Eye (tissue), 1 donor: Measurements from ENCODE around the gene SLC4A4.

Source experiments
- DNase-seq: peaks from one replicate; pipeline ENCODE4 v3.0.0-alpha.2; 2015

The SLC4A4 gene

DNA sequence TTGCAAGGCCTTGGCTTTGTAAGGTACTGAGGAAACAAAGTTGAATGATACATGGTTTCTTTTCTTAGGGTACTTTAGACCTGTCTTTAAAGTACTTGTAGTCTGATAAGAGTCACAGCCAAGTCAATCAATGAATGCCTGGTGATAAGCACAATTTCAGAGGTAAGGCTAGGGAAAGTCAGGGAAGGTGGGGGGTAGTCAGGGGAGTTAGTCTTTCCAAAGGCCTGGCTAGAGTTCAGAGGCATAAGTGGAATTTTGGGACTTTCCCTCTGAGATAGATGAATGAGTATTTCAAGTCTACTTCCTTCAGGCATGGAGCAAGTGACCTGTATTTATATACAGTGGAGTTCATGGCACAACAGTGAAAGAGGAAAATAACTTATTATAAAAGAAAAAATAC lies 78.3 kb downstream of the SLC4A4 start:
- no peak for DNase-seq

DNA sequence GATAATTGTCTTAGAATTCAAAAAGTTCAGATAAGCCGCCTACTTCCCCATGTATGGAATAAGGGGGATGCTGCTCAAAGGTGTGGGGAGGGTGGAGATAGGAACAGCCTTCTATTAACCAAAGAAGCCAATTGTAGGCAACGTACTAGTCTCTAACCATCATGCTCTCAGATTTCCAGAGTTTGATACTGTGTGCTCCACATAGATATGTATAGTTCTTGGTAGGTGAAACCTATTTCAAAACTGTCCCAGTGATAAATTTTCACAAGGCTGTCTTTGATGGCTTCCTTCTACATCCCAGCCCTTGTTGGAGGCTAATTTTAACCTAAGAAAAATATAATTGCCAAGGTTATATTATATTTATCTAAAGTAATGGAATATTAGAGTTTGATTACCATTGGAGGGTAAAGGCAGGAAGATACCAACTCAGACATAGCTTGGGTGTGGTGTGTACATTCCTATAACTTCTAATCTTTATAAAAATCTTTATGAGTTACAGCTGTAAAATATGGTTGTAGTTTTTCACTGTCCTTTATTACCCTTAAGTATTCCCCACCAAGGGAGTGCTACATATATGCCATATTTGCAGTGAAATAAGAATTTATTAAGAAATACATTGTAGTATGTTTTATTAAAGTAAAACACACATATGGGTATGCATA lies 87.7 kb downstream of the SLC4A4 start:
- no peak for DNase-seq

GRCh38 chr4:71429106-71429505 lies 90.3 kb downstream of the SLC4A4 start:
- DNase-seq = no peak

DNA sequence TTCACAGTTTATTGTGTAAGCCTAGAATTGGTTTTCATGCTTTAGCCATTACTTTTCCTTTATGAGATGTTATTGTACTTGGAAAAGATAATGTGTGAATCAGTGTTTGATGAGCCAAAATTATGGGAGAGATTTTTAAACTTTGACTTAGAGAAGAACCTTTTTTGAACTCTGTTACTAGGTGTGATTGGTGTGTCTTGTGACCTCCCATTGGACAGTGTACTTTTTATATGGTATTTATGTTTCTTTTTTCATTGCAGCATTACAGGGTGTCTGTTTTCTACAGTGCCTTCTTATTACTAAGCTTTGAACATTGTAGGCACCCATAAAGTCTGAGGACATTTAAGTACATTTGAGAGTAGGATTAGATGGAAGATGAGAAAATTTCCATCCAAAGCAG lies 91.1 kb downstream of the SLC4A4 start:
- DNase-seq = no peak

- no peak for DNase-seq
Observed at GRCh38 chr4:71430609-71431008, 91.8 kb downstream of the SLC4A4 start.

DNA sequence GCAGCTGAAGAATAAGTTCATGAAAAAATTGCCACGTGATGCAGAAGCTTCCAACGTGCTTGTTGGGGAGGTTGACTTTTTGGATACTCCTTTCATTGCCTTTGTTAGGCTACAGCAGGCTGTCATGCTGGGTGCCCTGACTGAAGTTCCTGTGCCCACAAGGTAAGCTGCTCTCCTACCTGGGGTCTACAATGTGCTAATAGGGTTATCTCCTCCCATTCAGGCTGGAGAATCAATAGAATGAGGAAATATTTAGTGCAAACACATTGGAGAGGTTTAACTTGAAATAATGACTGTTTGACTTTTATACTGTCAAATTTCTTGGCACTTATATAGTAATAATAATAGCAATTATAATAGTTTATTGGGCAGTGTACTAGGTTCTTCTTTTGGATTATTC lies 101.8 kb downstream of the SLC4A4 start:
- no peak for DNase-seq

DNA sequence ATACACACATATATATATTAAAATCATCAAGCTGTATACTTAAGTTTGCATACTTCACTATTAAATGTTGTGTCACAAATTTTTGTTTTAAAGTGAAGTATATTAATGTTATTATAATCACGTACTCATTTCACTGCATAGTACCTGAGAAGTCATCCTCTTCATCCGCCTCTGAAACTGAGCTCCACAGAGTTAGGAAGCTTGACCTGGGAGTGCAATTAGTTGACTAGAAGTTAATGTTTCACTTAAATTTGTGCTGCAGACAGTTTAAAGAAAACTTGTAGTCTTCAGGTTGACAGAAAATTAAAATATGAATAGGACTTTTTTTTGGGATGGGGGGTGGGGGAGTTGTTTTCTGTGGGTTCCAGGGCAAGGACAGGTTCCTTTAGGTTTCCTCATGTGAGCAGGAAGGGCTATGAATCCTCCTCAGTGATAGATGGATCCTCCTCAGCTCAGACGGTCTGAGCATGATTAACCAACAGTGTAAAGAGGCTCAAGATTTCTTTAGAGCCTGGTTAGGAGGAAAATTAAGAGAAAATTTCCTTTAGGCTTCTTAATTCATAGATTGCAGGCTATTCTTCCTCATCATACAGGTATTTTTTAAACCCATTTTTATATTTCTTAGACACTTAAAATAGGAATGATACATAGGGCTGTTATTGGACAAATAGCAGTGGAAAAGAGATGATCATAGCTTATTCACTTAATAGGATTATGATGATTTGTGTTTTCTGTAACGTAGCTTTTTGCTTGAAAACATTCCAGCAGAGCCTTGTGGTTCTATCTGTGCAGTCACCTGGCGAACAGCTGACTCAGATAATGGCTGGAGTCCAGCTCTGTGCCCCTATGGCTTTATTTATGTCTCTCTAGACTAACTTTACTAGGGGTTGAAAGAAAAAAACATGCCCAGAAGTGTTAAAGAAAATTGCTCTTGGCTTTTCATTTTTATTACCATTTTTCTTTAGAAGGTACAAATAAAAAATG lies 102.7 kb downstream of the SLC4A4 start:
- peak; percentile 18 for DNase-seq

- peak; percentile 24 for DNase-seq
Observed at GRCh38 chr4:71442336-71442735, 103.5 kb downstream of the SLC4A4 start.

DNA sequence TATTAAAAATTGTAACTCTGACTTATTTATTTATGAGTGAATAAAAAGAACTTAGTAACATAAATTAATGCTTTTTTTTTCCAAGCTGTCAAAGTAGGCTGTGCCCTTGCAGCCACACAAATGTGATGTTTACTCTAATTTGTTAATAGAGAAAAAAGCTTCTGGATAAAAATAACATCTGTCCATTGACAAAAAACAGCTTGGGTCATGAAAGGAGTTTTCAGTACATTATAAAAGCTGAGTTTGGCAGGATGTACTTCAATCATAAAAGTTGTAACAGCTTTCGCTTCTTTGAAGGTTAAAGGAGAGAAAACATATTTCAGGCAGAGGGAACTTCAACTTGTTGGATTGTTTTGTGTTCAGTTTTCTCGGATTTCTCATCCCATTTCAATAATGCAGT lies 105.6 kb downstream of the SLC4A4 start:
- no peak for DNase-seq

GRCh38 chr4:71445811-71446210 lies 107.0 kb downstream of the SLC4A4 start:
- no peak for DNase-seq

GRCh38 chr4:71446479-71447081 lies 107.8 kb downstream of the SLC4A4 start:
- no peak for DNase-seq

GRCh38 chr4:71449040-71449439 lies 110.2 kb downstream of the SLC4A4 start:
- no peak for DNase-seq

GRCh38 chr4:71449878-71450277 lies 111.1 kb downstream of the SLC4A4 start:
- no peak for DNase-seq

DNA sequence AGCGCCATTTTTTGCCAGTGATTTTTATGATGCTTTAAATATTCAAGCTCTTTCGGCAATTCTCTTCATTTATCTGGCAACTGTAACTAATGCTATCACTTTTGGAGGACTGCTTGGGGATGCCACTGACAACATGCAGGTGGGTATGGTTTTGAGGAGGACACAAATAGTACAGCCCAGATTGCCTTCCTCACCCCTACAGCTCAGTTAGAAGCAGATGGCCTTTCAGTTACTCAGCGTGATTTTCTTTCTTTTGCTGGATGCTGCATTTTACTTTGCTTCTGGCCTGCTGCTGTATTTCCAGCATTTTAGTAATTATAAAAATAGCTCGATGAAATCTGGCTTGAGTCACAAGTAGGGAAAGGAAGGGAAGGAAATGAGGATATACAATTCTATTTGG lies 114.7 kb downstream of the SLC4A4 start:
- no peak for DNase-seq

DNA sequence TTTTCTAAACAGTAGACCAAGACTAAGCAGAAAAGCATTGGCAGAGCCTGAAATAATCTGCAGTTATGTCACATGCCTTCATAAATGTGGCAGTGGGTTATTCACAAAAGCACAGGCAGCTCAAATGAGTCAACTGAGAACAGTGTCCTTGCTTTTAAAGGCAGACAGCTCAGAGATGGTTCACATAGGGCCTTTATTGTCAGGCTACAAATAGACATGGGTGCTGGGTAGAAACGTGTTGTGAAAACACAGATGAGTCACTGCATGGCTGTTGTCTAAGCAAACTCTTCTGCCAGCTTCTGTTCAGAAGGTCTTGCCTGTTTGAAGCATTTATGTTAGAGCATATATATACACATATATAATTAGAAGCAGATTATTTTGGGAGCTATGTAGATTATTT lies 118.0 kb downstream of the SLC4A4 start:
- no peak for DNase-seq

DNA sequence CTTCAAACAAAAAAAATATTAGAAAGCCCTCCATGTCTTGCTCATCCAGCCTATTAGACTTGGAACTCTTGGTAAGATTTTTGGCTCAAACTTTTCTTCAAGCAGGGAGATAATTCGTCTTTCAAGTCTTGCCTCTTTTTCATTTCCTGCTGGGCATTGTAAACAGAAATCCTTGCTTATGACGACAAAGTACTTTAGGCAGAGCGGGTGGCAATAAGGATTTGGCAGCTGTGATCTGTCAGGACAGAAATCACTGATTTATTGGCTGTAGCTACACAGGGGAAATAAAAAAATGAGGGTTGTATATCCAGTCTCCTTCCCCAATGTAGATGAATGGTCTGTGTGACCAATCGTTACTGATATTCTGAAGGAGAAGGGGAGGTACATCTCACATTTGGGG lies 121.6 kb downstream of the SLC4A4 start:
- no peak for DNase-seq

DNA sequence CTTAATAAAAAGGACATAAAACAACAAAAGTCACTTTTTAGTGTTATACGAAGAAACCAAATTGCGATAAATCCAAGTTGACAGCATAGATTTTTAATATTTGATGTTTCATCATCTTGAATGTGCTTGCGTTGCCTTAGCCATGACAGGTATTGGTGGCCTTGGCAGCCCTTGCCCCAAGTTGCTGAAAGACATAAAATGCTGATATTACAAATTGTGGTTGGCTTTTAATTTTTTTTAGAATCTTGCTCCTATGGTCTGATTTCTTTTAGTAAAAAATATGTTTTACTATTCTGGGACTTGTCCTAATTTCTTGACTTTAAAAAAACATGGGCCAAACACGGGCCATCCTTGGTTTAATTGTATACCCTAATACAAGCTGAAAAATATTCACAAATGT lies 122.6 kb downstream of the SLC4A4 start:
- DNase-seq = no peak

DNA sequence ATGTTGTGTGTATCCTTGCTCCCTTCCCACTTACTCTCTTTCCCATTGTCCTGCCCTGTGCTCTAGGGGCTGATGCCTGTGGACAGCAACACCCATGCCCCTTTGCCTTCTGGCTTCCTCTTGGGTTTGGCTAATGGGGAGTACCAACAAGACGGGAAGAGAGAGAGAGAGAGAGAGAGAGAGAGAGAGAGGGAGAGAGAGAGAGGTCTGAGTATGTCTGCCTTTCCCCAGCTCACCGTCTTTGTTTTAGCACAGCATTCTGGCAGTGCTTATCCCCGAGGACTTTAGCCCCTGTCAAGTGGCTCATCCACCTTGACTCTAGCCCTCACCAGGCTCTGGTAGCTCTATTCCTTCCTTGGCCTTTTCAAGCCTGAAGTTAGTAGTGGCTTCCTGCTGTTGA lies 128.0 kb downstream of the SLC4A4 start:
- no peak for DNase-seq

GRCh38 chr4:71468116-71468710 lies 129.4 kb downstream of the SLC4A4 start:
- DNase-seq = no peak

DNA sequence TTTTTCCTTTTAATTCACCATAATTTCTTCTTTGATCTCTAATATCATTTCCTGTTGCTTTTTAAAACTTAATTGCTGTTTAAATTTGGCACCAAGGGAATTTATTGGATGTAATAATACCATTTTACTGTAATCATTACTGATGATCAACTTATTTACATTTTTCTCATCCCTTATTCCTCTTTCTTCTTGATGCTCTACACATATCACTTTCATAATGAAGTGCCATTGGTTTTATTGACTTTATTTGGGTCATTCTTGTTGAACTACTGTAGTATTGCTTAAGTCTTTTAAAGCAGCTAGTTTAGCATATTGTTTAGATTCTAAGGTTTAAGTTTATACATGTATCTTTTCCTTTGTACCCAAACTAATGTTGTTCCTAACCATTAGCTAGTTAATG lies 130.7 kb downstream of the SLC4A4 start:
- DNase-seq = no peak

DNA sequence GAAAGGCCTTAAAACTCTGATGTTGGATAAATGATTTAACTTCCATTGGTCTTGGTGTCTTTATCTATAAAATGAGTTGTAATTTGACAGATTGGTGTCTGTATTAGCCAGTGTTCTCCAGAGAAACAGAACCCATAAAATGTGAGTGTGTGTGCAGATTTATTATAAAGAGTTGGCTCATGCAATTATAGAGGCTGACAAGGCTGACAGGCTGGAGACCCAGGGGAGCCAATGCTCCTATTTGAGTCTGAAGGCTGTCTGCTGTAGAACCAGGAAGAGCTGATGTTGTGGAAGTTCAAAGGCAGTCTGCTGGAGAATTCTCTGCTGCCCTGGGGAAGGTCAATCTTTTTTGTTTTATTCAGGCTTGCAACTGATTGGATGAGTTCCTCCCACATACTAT lies 131.7 kb downstream of the SLC4A4 start:
- DNase-seq = peak; percentile 34

- DNase-seq = no peak
Observed at GRCh38 chr4:71472946-71473345, 134.1 kb downstream of the SLC4A4 start.

DNA sequence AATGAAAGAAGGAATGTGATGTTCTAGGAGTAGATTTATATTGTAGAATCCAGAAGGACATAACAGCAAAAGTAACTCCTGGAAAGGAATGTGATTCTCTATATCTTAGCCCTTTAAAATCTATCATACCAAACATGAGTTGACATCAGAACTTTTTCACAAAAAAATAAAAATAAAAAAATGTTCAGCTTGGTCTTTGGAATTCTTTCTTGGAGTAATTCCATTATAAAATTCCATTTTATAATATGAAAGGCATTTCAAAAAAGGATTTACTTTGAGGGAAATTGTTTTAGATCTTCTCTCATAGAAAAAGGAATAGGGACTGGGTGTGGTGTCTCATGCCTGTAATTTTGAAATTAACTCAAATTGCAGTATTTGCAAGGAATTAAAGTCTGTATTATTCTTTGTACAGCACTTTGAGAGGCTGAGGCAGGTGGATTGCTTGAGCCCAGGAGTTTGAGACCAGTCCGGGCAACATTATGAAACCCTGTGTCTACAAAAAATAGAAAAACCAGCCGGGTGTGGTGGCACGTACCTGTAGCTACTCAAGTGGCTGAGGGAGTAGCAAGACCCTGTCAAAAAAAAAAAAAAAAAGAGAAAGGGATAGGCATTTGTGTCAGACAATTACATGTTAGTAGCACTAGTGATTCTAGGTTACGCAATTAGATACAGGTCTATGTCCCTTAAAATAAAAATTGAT lies 134.9 kb downstream of the SLC4A4 start:
- no peak for DNase-seq
